ENCODE results near the gene GPALPP1. TPM values are rescaled to one million over a fixed set of nuclear protein-coding genes. Genes with fewer than 3 reads are reported as not detected.

The GPALPP1 gene
- total and polyA plus RNA-seq, 4 donors, result 34.7 to 44.9 (median 36.2) TPM

- DNase-seq (ENCODE audit: low read depth in 4 of 6, low spot score in 6 of 6), result no peak
- peaks cover 5% of the 10 kb centered on the region for H3K36me3 ChIP-seq (ENCODE audit: control insufficient read depth, insufficient read depth, low read length)
- 100% methylated on average over 1 of the region's 2 CpGs for WGBS (ENCODE audit: insufficient coverage)
- H3K4me3 ChIP-seq (ENCODE audit: low read depth, low read length), result no peak overlapping the region
- H3K4me1 ChIP-seq (ENCODE audit: control insufficient read depth, insufficient read depth, low read length), result no peaks in the 10 kb centered on the region
- H3K27me3 ChIP-seq (ENCODE audit: control insufficient read depth, insufficient read depth, low read length), result no peaks in the 10 kb centered on the region
- H3K9me3 ChIP-seq (ENCODE audit: control insufficient read depth, insufficient read depth, low read length), result no peaks in the 10 kb centered on the region
- H3K27ac ChIP-seq (ENCODE audit: low read depth, low read length), result no peak overlapping the region
Measured at GRCh38 chr13:45034342-45034741, 45.0 kb downstream of the GPALPP1 start.

GRCh38 chr13:45036206-45036605 is 46.9 kb downstream of the GPALPP1 start:
- no peaks in the 10 kb centered on the region for H3K4me1 ChIP-seq (ENCODE audit: control insufficient read depth, insufficient read depth, low read length)
- DNase-seq (ENCODE audit: low read depth in 4 of 6, low spot score in 6 of 6), result no peak
- no peak overlapping the region for H3K27ac ChIP-seq (ENCODE audit: low read depth, low read length)
- H3K4me3 ChIP-seq (ENCODE audit: low read depth, low read length), result no peak overlapping the region
- no peaks in the 10 kb centered on the region for H3K27me3 ChIP-seq (ENCODE audit: control insufficient read depth, insufficient read depth, low read length)
- H3K9me3 ChIP-seq (ENCODE audit: control insufficient read depth, insufficient read depth, low read length), result no peaks in the 10 kb centered on the region
- peaks cover 5% of the 10 kb centered on the region for H3K36me3 ChIP-seq (ENCODE audit: control insufficient read depth, insufficient read depth, low read length)

- H3K27ac ChIP-seq (ENCODE audit: low read depth, low read length), result no peak overlapping the region
- H3K36me3 ChIP-seq (ENCODE audit: control insufficient read depth, insufficient read depth, low read length), result peaks cover 3% of the 10 kb centered on the region
- no peak overlapping the region for H3K4me3 ChIP-seq (ENCODE audit: low read depth, low read length)
- no peaks in the 10 kb centered on the region for H3K4me1 ChIP-seq (ENCODE audit: control insufficient read depth, insufficient read depth, low read length)
- no peak for DNase-seq (ENCODE audit: low read depth in 4 of 6, low spot score in 6 of 6)
- WGBS (ENCODE audit: insufficient coverage), result 88% methylated on average over 1 of the region's 1 CpG
- H3K9me3 ChIP-seq (ENCODE audit: control insufficient read depth, insufficient read depth, low read length), result no peaks in the 10 kb centered on the region
- H3K27me3 ChIP-seq (ENCODE audit: control insufficient read depth, insufficient read depth, low read length), result no peaks in the 10 kb centered on the region
Measured at GRCh38 chr13:45040173-45040572, 50.8 kb downstream of the GPALPP1 start.

- H3K36me3 ChIP-seq (ENCODE audit: control insufficient read depth, insufficient read depth, low read length), result peaks cover 3% of the 10 kb centered on the region
- H3K9me3 ChIP-seq (ENCODE audit: control insufficient read depth, insufficient read depth, low read length), result no peaks in the 10 kb centered on the region
- H3K4me3 ChIP-seq (ENCODE audit: low read depth, low read length), result no peak overlapping the region
- DNase-seq (ENCODE audit: low read depth in 4 of 6, low spot score in 6 of 6), result no peak
- no peaks in the 10 kb centered on the region for H3K27me3 ChIP-seq (ENCODE audit: control insufficient read depth, insufficient read depth, low read length)
- WGBS (ENCODE audit: insufficient coverage), result 93% methylated on average over 3 of the region's 3 CpGs
- H3K4me1 ChIP-seq (ENCODE audit: control insufficient read depth, insufficient read depth, low read length), result no peaks in the 10 kb centered on the region
- no peak overlapping the region for H3K27ac ChIP-seq (ENCODE audit: low read depth, low read length)
Measured at GRCh38 chr13:45040622-45041021, 51.3 kb downstream of the GPALPP1 start.

DNA sequence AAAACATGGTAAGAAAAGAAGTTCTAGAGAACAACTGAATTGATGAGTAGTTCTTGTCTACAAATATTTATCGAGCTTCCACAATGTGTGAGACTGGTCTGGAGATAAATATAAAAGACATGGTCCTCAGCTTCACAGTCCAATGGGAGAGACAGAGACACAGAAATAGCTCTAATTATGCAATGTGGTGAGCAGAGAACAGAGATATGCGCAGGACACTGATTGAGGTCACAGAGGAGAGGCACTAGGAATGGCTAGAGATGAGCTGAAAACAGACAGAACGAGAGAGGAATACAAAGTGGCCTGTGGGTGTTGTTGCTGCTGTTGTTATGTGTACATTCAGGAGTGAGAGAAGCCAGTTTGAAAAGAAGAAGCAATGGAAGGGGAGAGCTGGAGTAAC is 53.2 kb downstream of the GPALPP1 start:
- peaks cover 4% of the 10 kb centered on the region for H3K4me1 ChIP-seq (ENCODE audit: control insufficient read depth, insufficient read depth, low read length)
- no peak overlapping the region for H3K27ac ChIP-seq (ENCODE audit: low read depth, low read length)
- DNase-seq (ENCODE audit: low read depth in 4 of 6, low spot score in 6 of 6), result no peak
- H3K4me3 ChIP-seq (ENCODE audit: low read depth, low read length), result no peak overlapping the region
- H3K9me3 ChIP-seq (ENCODE audit: control insufficient read depth, insufficient read depth, low read length), result no peaks in the 10 kb centered on the region
- peaks cover 3% of the 10 kb centered on the region for H3K36me3 ChIP-seq (ENCODE audit: control insufficient read depth, insufficient read depth, low read length)
- 54% methylated on average over 2 of the region's 3 CpGs for WGBS (ENCODE audit: insufficient coverage)
- no peaks in the 10 kb centered on the region for H3K27me3 ChIP-seq (ENCODE audit: control insufficient read depth, insufficient read depth, low read length)

GRCh38 chr13:45046445-45046844 is 57.1 kb downstream of the GPALPP1 start:
- no peaks in the 10 kb centered on the region for H3K9me3 ChIP-seq (ENCODE audit: control insufficient read depth, insufficient read depth, low read length)
- peak in 2 of 6 donors; percentile 8 to 60 for DNase-seq (ENCODE audit: low read depth in 4 of 6, low spot score in 6 of 6)
- H3K4me3 ChIP-seq (ENCODE audit: low read depth, low read length), result peak overlapping the region; percentile 43
- H3K4me1 ChIP-seq (ENCODE audit: control insufficient read depth, insufficient read depth, low read length), result peaks cover 7% of the 10 kb centered on the region
- 83% methylated on average over 2 of the region's 4 CpGs for WGBS (ENCODE audit: insufficient coverage)
- no peak overlapping the region for H3K27ac ChIP-seq (ENCODE audit: low read depth, low read length)
- no peaks in the 10 kb centered on the region for H3K27me3 ChIP-seq (ENCODE audit: control insufficient read depth, insufficient read depth, low read length)
- H3K36me3 ChIP-seq (ENCODE audit: control insufficient read depth, insufficient read depth, low read length), result no peaks in the 10 kb centered on the region

DNA sequence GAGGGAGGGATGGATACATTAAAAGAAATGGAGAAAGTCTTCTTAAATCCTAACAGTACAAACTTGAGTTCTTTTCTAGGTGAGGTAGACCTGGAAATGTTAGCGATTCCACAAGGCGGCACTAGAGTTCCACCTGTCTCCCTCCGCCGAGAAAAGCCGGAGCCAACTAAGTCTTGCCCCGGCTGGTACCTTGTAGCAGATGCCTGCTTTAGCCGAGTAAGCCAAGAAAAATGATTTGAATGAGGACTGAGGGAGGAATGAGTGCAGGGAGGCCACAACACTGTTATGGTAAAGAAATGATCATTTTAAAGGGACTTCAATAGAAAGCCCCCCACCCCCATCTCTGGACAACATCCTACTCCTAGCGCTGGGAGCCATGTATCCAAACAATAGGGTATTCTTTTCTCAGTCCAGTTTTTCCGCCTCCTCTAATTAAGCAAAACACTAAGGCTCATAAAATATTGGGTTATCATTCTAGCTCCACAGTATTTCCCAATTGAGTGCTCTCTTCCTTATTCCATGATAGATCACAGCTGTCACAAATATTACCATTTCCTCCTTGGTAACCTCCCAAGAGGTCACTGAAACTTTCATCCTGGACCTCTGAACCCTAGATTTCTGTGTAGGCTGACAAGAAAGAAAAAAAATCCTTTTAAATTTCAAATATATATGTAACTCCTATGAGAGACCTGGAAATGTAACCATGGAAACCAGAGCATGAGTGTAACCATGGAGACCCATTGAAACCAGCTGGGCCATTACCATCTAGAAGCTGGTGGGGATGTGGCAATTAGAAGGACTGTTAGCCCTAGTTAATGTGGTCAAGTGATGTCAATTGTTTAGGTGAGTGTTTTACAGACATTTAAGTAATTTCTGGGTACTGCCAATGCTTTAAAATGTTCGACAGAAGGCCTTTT is 58.3 kb downstream of the GPALPP1 start:
- Histone ChIP-seq H3K9me3 (ENCODE audit: control insufficient read depth, insufficient read depth, low read length) (no peaks in the 10 kb centered on the region), H3K4me3 (ENCODE audit: low read depth, low read length) (peak overlapping the region; percentile 43), H3K36me3 (ENCODE audit: control insufficient read depth, insufficient read depth, low read length) (no peaks in the 10 kb centered on the region), H3K27me3 (ENCODE audit: control insufficient read depth, insufficient read depth, low read length) (no peaks in the 10 kb centered on the region), H3K4me1 (ENCODE audit: control insufficient read depth, insufficient read depth, low read length) (peaks cover 7% of the 10 kb centered on the region), H3K27ac (ENCODE audit: low read depth, low read length) (peak overlapping the region; percentile 16)
- DNase-seq (ENCODE audit: low read depth in 4 of 6, low spot score in 6 of 6), result peak; percentile 71 to 97 (median 83)
- WGBS (ENCODE audit: insufficient coverage), result 2% methylated on average over 8 of the region's 10 CpGs

GRCh38 chr13:45048890-45049407 is 59.6 kb downstream of the GPALPP1 start:
- Histone ChIP-seq H3K27ac (ENCODE audit: low read depth, low read length) (no peak overlapping the region), H3K27me3 (ENCODE audit: control insufficient read depth, insufficient read depth, low read length) (no peaks in the 10 kb centered on the region), H3K36me3 (ENCODE audit: control insufficient read depth, insufficient read depth, low read length) (no peaks in the 10 kb centered on the region), H3K9me3 (ENCODE audit: control insufficient read depth, insufficient read depth, low read length) (no peaks in the 10 kb centered on the region), H3K4me1 (ENCODE audit: control insufficient read depth, insufficient read depth, low read length) (peaks cover 7% of the 10 kb centered on the region), H3K4me3 (ENCODE audit: low read depth, low read length) (no peak overlapping the region)
- 67% methylated on average over 3 of the region's 6 CpGs for WGBS (ENCODE audit: insufficient coverage)
- no peak for DNase-seq (ENCODE audit: low read depth in 4 of 6, low spot score in 6 of 6)

- peaks cover 7% of the 10 kb centered on the region for H3K4me1 ChIP-seq (ENCODE audit: control insufficient read depth, insufficient read depth, low read length)
- H3K4me3 ChIP-seq (ENCODE audit: low read depth, low read length), result no peak overlapping the region
- DNase-seq (ENCODE audit: low read depth in 4 of 6, low spot score in 6 of 6), result no peak
- no peak overlapping the region for H3K27ac ChIP-seq (ENCODE audit: low read depth, low read length)
- H3K27me3 ChIP-seq (ENCODE audit: control insufficient read depth, insufficient read depth, low read length), result no peaks in the 10 kb centered on the region
- 83% methylated on average over 1 of the region's 3 CpGs for WGBS (ENCODE audit: insufficient coverage)
- no peaks in the 10 kb centered on the region for H3K36me3 ChIP-seq (ENCODE audit: control insufficient read depth, insufficient read depth, low read length)
- H3K9me3 ChIP-seq (ENCODE audit: control insufficient read depth, insufficient read depth, low read length), result no peaks in the 10 kb centered on the region
Measured at GRCh38 chr13:45049478-45049877, 60.1 kb downstream of the GPALPP1 start.

DNA sequence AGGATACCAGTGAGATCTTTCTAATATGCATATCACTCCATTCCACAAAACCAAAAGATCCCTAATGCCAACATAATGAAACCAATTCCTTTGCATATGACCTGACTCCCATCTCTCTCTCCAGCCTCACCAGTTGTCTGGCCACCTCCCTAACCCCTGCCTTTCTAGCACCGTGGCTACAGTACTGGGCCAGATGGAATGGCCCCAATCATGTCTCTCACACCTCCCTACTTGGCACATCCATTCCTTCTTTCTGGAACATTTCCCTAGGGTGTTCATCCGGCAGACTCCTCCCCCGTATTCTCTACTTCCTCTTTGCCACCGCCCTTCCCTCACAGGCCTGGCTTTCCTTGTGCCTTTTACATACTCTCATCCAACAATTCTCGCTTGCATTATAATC is 62.0 kb downstream of the GPALPP1 start:
- Histone ChIP-seq H3K36me3 (ENCODE audit: control insufficient read depth, insufficient read depth, low read length) (no peaks in the 10 kb centered on the region), H3K27ac (ENCODE audit: low read depth, low read length) (no peak overlapping the region), H3K4me3 (ENCODE audit: low read depth, low read length) (no peak overlapping the region), H3K27me3 (ENCODE audit: control insufficient read depth, insufficient read depth, low read length) (no peaks in the 10 kb centered on the region), H3K9me3 (ENCODE audit: control insufficient read depth, insufficient read depth, low read length) (no peaks in the 10 kb centered on the region), H3K4me1 (ENCODE audit: control insufficient read depth, insufficient read depth, low read length) (peaks cover 10% of the 10 kb centered on the region)
- 79% methylated on average over 5 of the region's 5 CpGs for WGBS (ENCODE audit: insufficient coverage)
- DNase-seq (ENCODE audit: low read depth in 4 of 6, low spot score in 6 of 6), result no peak

Data from spinal cord (tissue), 10 donors.